Measurements from ENCODE around the gene GNAT1.

DNA sequence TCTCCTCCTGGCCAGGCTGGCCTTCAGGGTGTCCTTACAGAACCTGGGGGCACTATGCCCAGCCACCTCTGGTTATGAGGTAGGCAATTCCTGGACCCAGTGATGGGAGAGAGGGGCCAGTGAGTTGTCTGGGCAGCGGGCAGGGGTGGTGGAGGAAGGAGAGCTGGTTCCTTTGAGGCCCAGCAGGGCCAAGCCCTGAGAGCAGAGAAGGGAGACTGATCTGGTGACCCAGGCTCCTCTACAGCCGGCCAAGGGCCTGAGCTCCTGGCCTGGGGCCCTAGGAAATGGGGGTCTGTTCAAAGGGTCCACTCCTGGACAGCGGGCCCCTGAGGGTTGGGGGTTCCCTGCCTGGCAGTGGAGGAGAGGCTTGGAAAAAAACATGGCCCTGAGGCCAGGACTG lies 21.6 kb downstream of the GNAT1 start:
- TF ChIP-seq POLR2A (IDR thresholded peaks at IDR 0.05; ENCODE audit: insufficient read depth in 1 of 2, low read depth in 2 of 2, low read length in 2 of 2) (no peak), HNF4G (IDR thresholded peaks at IDR 0.05; ENCODE audit: borderline replicate concordance, low read depth, low read length) (no peak), HNF4G (CRISPR knock-in tag; IDR thresholded peaks at IDR 0.05; ENCODE audit: borderline replicate concordance, low read depth) (no peak), MTF1 (CRISPR knock-in tag; IDR thresholded peaks at IDR 0.05) (no peak), SRSF1 (optimal IDR thresholded peaks at IDR 0.05; ENCODE audit: low read depth, low read length) (no peak), ZBTB21 (CRISPR knock-in tag; IDR thresholded peaks at IDR 0.05) (no peak), CENPX (CRISPR knock-in tag; IDR thresholded peaks at IDR 0.05) (no peak), ZNF274 (CRISPR knock-in tag; IDR thresholded peaks at IDR 0.05) (no peak), TAF1 (CRISPR knock-in tag; IDR thresholded peaks at IDR 0.05) (no peak), JUNB (CRISPR knock-in tag; IDR thresholded peaks at IDR 0.05; ENCODE audit: borderline replicate concordance) (no peak), HDAC6 (IDR thresholded peaks at IDR 0.05; ENCODE audit: low read depth, low read length) (no peak)
- TF ChIP-seq, protein P1, sequence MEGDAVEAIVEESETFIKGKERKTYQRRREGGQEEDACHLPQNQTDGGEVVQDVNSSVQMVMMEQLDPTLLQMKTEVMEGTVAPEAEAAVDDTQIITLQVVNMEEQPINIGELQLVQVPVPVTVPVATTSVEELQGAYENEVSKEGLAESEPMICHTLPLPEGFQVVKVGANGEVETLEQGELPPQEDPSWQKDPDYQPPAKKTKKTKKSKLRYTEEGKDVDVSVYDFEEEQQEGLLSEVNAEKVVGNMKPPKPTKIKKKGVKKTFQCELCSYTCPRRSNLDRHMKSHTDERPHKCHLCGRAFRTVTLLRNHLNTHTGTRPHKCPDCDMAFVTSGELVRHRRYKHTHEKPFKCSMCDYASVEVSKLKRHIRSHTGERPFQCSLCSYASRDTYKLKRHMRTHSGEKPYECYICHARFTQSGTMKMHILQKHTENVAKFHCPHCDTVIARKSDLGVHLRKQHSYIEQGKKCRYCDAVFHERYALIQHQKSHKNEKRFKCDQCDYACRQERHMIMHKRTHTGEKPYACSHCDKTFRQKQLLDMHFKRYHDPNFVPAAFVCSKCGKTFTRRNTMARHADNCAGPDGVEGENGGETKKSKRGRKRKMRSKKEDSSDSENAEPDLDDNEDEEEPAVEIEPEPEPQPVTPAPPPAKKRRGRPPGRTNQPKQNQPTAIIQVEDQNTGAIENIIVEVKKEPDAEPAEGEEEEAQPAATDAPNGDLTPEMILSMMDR (CRISPR knock-in tag; IDR thresholded peaks at IDR 0.05) = no peak
- TF ChIP-seq, protein P2, sequence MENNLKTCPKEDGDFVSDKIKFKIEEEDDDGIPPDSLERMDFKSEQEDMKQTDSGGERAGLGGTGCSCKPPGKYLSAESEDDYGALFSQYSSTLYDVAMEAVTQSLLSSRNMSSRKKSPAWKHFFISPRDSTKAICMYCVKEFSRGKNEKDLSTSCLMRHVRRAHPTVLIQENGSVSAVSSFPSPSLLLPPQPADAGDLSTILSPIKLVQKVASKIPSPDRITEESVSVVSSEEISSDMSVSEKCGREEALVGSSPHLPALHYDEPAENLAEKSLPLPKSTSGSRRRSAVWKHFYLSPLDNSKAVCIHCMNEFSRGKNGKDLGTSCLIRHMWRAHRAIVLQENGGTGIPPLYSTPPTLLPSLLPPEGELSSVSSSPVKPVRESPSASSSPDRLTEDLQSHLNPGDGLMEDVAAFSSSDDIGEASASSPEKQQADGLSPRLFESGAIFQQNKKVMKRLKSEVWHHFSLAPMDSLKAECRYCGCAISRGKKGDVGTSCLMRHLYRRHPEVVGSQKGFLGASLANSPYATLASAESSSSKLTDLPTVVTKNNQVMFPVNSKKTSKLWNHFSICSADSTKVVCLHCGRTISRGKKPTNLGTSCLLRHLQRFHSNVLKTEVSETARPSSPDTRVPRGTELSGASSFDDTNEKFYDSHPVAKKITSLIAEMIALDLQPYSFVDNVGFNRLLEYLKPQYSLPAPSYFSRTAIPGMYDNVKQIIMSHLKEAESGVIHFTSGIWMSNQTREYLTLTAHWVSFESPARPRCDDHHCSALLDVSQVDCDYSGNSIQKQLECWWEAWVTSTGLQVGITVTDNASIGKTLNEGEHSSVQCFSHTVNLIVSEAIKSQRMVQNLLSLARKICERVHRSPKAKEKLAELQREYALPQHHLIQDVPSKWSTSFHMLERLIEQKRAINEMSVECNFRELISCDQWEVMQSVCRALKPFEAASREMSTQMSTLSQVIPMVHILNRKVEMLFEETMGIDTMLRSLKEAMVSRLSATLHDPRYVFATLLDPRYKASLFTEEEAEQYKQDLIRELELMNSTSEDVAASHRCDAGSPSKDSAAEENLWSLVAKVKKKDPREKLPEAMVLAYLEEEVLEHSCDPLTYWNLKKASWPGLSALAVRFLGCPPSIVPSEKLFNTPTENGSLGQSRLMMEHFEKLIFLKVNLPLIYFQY (CRISPR knock-in tag; IDR thresholded peaks at IDR 0.05; ENCODE audit: borderline replicate concordance) = no peak
- TF ChIP-seq, protein P3, sequence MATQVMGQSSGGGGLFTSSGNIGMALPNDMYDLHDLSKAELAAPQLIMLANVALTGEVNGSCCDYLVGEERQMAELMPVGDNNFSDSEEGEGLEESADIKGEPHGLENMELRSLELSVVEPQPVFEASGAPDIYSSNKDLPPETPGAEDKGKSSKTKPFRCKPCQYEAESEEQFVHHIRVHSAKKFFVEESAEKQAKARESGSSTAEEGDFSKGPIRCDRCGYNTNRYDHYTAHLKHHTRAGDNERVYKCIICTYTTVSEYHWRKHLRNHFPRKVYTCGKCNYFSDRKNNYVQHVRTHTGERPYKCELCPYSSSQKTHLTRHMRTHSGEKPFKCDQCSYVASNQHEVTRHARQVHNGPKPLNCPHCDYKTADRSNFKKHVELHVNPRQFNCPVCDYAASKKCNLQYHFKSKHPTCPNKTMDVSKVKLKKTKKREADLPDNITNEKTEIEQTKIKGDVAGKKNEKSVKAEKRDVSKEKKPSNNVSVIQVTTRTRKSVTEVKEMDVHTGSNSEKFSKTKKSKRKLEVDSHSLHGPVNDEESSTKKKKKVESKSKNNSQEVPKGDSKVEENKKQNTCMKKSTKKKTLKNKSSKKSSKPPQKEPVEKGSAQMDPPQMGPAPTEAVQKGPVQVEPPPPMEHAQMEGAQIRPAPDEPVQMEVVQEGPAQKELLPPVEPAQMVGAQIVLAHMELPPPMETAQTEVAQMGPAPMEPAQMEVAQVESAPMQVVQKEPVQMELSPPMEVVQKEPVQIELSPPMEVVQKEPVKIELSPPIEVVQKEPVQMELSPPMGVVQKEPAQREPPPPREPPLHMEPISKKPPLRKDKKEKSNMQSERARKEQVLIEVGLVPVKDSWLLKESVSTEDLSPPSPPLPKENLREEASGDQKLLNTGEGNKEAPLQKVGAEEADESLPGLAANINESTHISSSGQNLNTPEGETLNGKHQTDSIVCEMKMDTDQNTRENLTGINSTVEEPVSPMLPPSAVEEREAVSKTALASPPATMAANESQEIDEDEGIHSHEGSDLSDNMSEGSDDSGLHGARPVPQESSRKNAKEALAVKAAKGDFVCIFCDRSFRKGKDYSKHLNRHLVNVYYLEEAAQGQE (IDR thresholded peaks at IDR 0.05; ENCODE audit: borderline replicate concordance in 1 of 2, low read depth in 1 of 2, low read length in 2 of 2) = no peak
- TF ChIP-seq, protein P4, sequence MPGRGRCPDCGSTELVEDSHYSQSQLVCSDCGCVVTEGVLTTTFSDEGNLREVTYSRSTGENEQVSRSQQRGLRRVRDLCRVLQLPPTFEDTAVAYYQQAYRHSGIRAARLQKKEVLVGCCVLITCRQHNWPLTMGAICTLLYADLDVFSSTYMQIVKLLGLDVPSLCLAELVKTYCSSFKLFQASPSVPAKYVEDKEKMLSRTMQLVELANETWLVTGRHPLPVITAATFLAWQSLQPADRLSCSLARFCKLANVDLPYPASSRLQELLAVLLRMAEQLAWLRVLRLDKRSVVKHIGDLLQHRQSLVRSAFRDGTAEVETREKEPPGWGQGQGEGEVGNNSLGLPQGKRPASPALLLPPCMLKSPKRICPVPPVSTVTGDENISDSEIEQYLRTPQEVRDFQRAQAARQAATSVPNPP (CRISPR knock-in tag; IDR thresholded peaks at IDR 0.05) = no peak

Data from HepG2 (cell line).